ENCODE data around the gene HTR2C. TPM values are rescaled to one million over a fixed set of nuclear protein-coding genes. Genes with fewer than 3 reads are reported as not detected.

HTR2C gene
- total RNA-seq, 4 donors from 2014 or later: 15.7 TPM; not detected in 3

DNA sequence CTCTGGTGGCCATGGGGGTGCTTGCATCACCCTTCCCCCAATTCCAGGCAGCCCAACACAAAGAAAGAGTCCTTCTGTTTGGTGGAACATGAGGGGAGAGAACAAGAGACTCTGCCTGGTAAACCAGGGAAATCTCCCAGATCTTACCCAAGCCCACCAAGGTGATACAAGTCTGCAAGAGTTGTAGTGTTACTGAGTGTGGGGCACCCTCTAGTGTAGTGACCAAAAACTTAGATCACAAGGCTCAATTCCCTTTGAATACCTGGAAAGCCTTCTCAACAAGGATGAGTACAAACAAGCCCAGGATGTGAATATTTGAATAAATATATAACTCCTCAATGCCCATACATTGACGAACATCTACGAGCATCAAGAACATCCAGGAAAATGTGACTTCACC, 368.8 kb downstream of the HTR2C start:
- no peaks in the 10 kb centered on the region for H3K36me3 ChIP-seq
- H3K4me3 ChIP-seq: no peak overlapping the region
- intact Hi-C loops (cut with DNase I; ENCODE audit: low total_unique reads): no loop called here

More for the DNA sequence above, 368.8 kb downstream of the HTR2C start:
- Histone ChIP-seq H3K4me1 (no peaks in the 10 kb centered on the region), H3K27me3 (no peaks in the 10 kb centered on the region), H3K9me3 (no peaks in the 10 kb centered on the region), H3K27ac (no peak overlapping the region)
- TF ChIP-seq, protein P1, sequence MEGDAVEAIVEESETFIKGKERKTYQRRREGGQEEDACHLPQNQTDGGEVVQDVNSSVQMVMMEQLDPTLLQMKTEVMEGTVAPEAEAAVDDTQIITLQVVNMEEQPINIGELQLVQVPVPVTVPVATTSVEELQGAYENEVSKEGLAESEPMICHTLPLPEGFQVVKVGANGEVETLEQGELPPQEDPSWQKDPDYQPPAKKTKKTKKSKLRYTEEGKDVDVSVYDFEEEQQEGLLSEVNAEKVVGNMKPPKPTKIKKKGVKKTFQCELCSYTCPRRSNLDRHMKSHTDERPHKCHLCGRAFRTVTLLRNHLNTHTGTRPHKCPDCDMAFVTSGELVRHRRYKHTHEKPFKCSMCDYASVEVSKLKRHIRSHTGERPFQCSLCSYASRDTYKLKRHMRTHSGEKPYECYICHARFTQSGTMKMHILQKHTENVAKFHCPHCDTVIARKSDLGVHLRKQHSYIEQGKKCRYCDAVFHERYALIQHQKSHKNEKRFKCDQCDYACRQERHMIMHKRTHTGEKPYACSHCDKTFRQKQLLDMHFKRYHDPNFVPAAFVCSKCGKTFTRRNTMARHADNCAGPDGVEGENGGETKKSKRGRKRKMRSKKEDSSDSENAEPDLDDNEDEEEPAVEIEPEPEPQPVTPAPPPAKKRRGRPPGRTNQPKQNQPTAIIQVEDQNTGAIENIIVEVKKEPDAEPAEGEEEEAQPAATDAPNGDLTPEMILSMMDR (IDR thresholded peaks at IDR 0.05): no peak
- no peak for TF ChIP-seq POLR2A (IDR thresholded peaks at IDR 0.05)
- no peak for DNase-seq

MicroRNAs within 50 kb of the gene (microRNA counts, 767-probe panel; counts per million panel counts)
- 0 counts per million in 2 donors for microRNA hsa-miR-1264
- 0 counts per million in 2 donors for microRNA hsa-miR-1298
- microRNA hsa-miR-1911-5p: 0 counts per million in 2 donors
- 0 counts per million in 2 donors for microRNA hsa-miR-1912
- microRNA hsa-miR-448: 0 counts per million in 2 donors
- microRNA hsa-miR-764: 0 counts per million in 2 donors

Small RNA genes lying within 50 kb of the gene (microRNA-seq; reads per million reads assigned to microRNA genes)
- gene MIR1264 (ENCODE audit: borderline microRNAs expressed, borderline replicate concordance) (not detected), gene MIR1298 (ENCODE audit: borderline microRNAs expressed, borderline replicate concordance) (not detected), gene MIR1911 (ENCODE audit: borderline microRNAs expressed, borderline replicate concordance) (not detected), gene MIR1912 (ENCODE audit: borderline microRNAs expressed, borderline replicate concordance) (not detected), gene MIR448 (ENCODE audit: borderline microRNAs expressed, borderline replicate concordance) (not detected), gene MIR764 (ENCODE audit: borderline microRNAs expressed, borderline replicate concordance) (not detected)

Small RNA genes lying within 50 kb of the gene (small RNA-seq; reads per million reads assigned to genes)
- gene AL355812.1 (not detected), gene MIR1264 (not detected), gene MIR1298 (not detected), gene MIR1911 (not detected), gene MIR1912 (not detected), gene MIR448 (not detected), gene MIR764 (not detected), gene SNORA35 (not detected)

Data from uterus (tissue), 4 donors.